Liver (tissue), 3 donors: ENCODE measurements around the gene STX16.

Experiments used
- EGR1 ChIP-seq, 2 donors: IDR thresholded peaks; 2 replicates each; pipeline ENCODE4 v1.6.1; 2016 to 2018; ENCODE audit warnings: antibody characterized with exemption in 2 of 2, low read depth in 2 of 2
- GABPA ChIP-seq, 2 donors: IDR thresholded peaks in 1 of 2; conservative IDR thresholded peaks in 1 of 2; 2 replicates each; pipeline ENCODE4 v1.6.1; 2016; ENCODE audit warnings: antibody characterized with exemption in 2 of 2, mild to moderate bottlenecking in 1 of 2, moderate library complexity in 1 of 2
- JUND ChIP-seq, 2 donors: IDR thresholded peaks; 2 replicates each; pipeline ENCODE4 v1.6.1; 2016; ENCODE audit warnings: antibody characterized with exemption in 2 of 2
- RAD21 ChIP-seq, 2 donors: IDR thresholded peaks; 2 replicates each; pipeline ENCODE4 v1.6.1; 2016; ENCODE audit warnings: antibody characterized with exemption in 2 of 2, mild to moderate bottlenecking in 2 of 2
- SP1 ChIP-seq: IDR thresholded peaks from 2 replicates; pipeline ENCODE4 v1.6.1; 2018; ENCODE audit warnings: antibody characterized with exemption, mild to moderate bottlenecking
- TAF1 ChIP-seq: conservative IDR thresholded peaks from 2 replicates; pipeline ENCODE4 v1.6.1; 2016; ENCODE audit warnings: antibody characterized with exemption, mild to moderate bottlenecking
- YY1 ChIP-seq: IDR thresholded peaks from 2 replicates; pipeline ENCODE4 v1.6.1; 2016; ENCODE audit warnings: antibody characterized with exemption, mild to moderate bottlenecking
- TF ChIP-seq, protein P1 (sequence below): fragments of 150-350 bp; IDR thresholded peaks from 2 replicates; pipeline ENCODE4 v1.5.1; 2017; ENCODE audit warnings: improper control_type of control experiment, low read depth, low read length; ENCODE audit not compliant: missing input control
- TF ChIP-seq, protein P2 (sequence below): IDR thresholded peaks from 2 replicates; pipeline ENCODE4 v1.6.1; 2016; ENCODE audit warnings: antibody characterized with exemption
- TF ChIP-seq, protein P3 (sequence below): IDR thresholded peaks from 2 replicates; pipeline ENCODE4 v1.6.1; 2016; ENCODE audit warnings: antibody characterized with exemption
- TF ChIP-seq, protein P4 (sequence below): IDR thresholded peaks from 2 replicates; pipeline ENCODE4 v1.6.1; 2016; ENCODE audit warnings: antibody characterized with exemption, mild to moderate bottlenecking
- donor health status: healthy.
- donor health status: healthy.

DNA sequence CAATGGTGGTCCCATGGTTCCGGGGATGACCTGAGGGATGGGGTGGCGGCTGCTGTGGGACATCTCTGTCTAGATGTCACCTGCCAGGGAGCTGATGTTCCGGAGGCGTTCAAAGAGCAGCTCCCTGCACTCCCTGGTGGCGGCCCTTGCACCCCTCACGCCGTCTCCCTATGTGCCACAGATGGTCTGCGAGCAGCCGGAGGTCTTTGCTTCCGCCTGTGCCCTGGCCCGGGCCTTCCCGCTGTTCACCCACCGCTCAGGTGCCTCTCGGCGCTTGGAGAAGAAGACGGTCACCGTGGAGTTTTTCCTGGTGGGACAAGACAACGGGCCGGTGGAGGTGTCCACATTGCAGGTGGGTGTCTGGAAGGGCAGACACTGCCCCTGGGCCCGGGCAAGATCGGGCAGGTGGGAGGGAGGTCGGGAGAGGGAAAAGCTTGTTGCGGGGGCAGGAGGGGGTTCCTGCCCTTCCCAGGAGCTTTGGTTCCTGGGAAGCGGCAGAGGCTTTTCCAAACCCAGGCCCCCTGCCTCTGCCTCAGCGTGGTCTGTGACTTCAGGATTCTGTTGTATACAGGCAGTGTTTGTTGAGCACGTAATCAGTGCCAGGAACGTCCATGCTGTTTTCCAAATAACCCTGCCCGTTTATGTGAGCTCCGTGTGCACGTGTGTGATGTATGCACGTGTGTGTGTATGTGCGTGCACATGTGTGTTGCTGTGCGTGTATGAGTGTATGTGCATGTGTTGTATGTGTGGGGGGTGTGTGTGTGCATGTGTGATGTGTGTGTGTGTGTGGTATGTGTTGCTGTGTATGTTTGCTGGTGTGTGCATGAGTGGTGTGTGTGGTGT is 43.4 kb downstream of the STX16 start:
- TF ChIP-seq, protein P1, sequence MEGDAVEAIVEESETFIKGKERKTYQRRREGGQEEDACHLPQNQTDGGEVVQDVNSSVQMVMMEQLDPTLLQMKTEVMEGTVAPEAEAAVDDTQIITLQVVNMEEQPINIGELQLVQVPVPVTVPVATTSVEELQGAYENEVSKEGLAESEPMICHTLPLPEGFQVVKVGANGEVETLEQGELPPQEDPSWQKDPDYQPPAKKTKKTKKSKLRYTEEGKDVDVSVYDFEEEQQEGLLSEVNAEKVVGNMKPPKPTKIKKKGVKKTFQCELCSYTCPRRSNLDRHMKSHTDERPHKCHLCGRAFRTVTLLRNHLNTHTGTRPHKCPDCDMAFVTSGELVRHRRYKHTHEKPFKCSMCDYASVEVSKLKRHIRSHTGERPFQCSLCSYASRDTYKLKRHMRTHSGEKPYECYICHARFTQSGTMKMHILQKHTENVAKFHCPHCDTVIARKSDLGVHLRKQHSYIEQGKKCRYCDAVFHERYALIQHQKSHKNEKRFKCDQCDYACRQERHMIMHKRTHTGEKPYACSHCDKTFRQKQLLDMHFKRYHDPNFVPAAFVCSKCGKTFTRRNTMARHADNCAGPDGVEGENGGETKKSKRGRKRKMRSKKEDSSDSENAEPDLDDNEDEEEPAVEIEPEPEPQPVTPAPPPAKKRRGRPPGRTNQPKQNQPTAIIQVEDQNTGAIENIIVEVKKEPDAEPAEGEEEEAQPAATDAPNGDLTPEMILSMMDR: no peak
- TF ChIP-seq TAF1 (no peak), JUND (IDR thresholded peaks at IDR 0.05) (no peak), YY1 (no peak), EGR1 (IDR thresholded peaks at IDR 0.05; ENCODE audit: low read depth in 2 of 2) (no peak), RAD21 (IDR thresholded peaks at IDR 0.05) (no peak), GABPA (IDR thresholded peaks at IDR 0.05 in 1 of 2, conservative IDR thresholded peaks at IDR 0.05 in 1 of 2) (no peak), SP1 (no peak)
- TF ChIP-seq, protein P2, sequence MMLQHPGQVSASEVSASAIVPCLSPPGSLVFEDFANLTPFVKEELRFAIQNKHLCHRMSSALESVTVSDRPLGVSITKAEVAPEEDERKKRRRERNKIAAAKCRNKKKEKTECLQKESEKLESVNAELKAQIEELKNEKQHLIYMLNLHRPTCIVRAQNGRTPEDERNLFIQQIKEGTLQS: no peak
- TF ChIP-seq, protein P3, sequence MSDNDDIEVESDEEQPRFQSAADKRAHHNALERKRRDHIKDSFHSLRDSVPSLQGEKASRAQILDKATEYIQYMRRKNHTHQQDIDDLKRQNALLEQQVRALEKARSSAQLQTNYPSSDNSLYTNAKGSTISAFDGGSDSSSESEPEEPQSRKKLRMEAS: no peak
- TF ChIP-seq, protein P4, sequence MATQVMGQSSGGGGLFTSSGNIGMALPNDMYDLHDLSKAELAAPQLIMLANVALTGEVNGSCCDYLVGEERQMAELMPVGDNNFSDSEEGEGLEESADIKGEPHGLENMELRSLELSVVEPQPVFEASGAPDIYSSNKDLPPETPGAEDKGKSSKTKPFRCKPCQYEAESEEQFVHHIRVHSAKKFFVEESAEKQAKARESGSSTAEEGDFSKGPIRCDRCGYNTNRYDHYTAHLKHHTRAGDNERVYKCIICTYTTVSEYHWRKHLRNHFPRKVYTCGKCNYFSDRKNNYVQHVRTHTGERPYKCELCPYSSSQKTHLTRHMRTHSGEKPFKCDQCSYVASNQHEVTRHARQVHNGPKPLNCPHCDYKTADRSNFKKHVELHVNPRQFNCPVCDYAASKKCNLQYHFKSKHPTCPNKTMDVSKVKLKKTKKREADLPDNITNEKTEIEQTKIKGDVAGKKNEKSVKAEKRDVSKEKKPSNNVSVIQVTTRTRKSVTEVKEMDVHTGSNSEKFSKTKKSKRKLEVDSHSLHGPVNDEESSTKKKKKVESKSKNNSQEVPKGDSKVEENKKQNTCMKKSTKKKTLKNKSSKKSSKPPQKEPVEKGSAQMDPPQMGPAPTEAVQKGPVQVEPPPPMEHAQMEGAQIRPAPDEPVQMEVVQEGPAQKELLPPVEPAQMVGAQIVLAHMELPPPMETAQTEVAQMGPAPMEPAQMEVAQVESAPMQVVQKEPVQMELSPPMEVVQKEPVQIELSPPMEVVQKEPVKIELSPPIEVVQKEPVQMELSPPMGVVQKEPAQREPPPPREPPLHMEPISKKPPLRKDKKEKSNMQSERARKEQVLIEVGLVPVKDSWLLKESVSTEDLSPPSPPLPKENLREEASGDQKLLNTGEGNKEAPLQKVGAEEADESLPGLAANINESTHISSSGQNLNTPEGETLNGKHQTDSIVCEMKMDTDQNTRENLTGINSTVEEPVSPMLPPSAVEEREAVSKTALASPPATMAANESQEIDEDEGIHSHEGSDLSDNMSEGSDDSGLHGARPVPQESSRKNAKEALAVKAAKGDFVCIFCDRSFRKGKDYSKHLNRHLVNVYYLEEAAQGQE: no peak
